K562 (cell line): ENCODE data around the gene SV2C. TPM values are rescaled to one million over a fixed set of nuclear protein-coding genes. Genes with fewer than 3 reads are reported as not detected.

Source experiments
- BCOR ChIP-seq: fragments of 450-650 bp; IDR thresholded peaks from 2 replicates; pipeline ENCODE4 v1.6.1; 2016
- HIVEP1 ChIP-seq: fragments of 250-450 bp; sonication (Bioruptor Pico); IDR thresholded peaks from 2 replicates; pipeline ENCODE4 v1.4.0; 2020; ENCODE audit warnings: mild to moderate bottlenecking
- MAZ ChIP-seq, 2 experiments: fragments of 450-650 bp in 1 of 2; sonication (generic) in 1 of 2; formaldehyde crosslinking; IDR thresholded peaks in 1 of 2; conservative IDR thresholded peaks in 1 of 2; 2 replicates each; pipeline versions ENCODE4 v1.4.0 to v1.5.0; 2020; ENCODE audit warnings: mild to moderate bottlenecking in 1 of 2, missing genetic modification reagents in 1 of 2
- NUFIP1 ChIP-seq: fragments of 450-650 bp; IDR thresholded peaks from 2 replicates; pipeline ENCODE4 v1.6.1; 2018; ENCODE audit not compliant: partially characterized antibody
- PCBP1 ChIP-seq: fragments of 200-400 bp; formaldehyde crosslinking; IDR thresholded peaks from 2 replicates; pipeline ENCODE4 v1.6.1; 2018; ENCODE audit warnings: mild to moderate bottlenecking, low read depth, low read length; ENCODE audit not compliant: poor library complexity, severe bottlenecking
- RERE ChIP-seq: sonication (generic); formaldehyde crosslinking; IDR thresholded peaks from 2 replicates; pipeline ENCODE4 v1.8.0; 2023; ENCODE audit warnings: missing genetic modification reagents, mild to moderate bottlenecking, borderline replicate concordance
- SOX6 ChIP-seq: fragments of 450-650 bp; IDR thresholded peaks from 2 replicates; pipeline ENCODE4 v1.6.1; 2014; ENCODE audit warnings: mild to moderate bottlenecking
- TAF15 ChIP-seq: fragments of 200-400 bp; formaldehyde crosslinking; IDR thresholded peaks from 2 replicates; pipeline ENCODE4 v1.6.1; 2017; ENCODE audit warnings: mild to moderate bottlenecking, low read depth, low read length, moderate library complexity
- TEAD4 ChIP-seq, 2 experiments: sonication (generic) in 1 of 2; formaldehyde crosslinking in 1 of 2; IDR thresholded peaks; 2 replicates each; pipeline versions ENCODE4 v1.6.1 to v1.8.0; 2012 to 2022; ENCODE audit warnings: borderline replicate concordance in 1 of 2, inconsistent platforms in 1 of 2, low read length in 1 of 2, mild to moderate bottlenecking in 1 of 2, missing genetic modification reagents in 1 of 2
- TRIM24 ChIP-seq, 2 experiments: fragments of 450-650 bp; IDR thresholded peaks; 2 replicates each; pipeline ENCODE4 v1.6.1; 2016
- ZNF184 ChIP-seq: sonication (generic); formaldehyde crosslinking; IDR thresholded peaks from 2 replicates; pipeline ENCODE4 v1.5.0; 2020; ENCODE audit warnings: missing genetic modification reagents
- ZNF239 ChIP-seq: fragments of 250-450 bp; sonication (Bioruptor Pico); IDR thresholded peaks from 2 replicates; pipeline ENCODE4 v1.4.0; 2020; ENCODE audit warnings: mild to moderate bottlenecking
- ZNF436 ChIP-seq: fragments of 250-450, 450-650 bp; sonication (Bioruptor Pico); formaldehyde crosslinking; IDR thresholded peaks from 2 replicates; pipeline ENCODE4 v1.7.0; 2020; ENCODE audit warnings: mild to moderate bottlenecking
- polyA plus RNA-seq, 8 experiments: library from polyadenylated mRNA; depleted of rRNA in 4 of 8; stranded (reverse) in 5 of 8; unstranded in 3 of 8; fragments of >200 nt; fragmentation: Nextera tagmentation in 2 of 8; fragmentation: Illumina TruSeq in 1 of 8; extraction: Ambion mirVana in 2 of 8; extraction: Trizol in 1 of 8; gene quantifications; 2 replicates each; pipeline versions ENCODE4 v1.2.1 to v1.2.3, GENCODE V29; 2011 to 2014; ENCODE audit warnings: inconsistent platforms in 1 of 8, missing spikeins in 1 of 8
- total RNA-seq, 7 experiments: library from RNA; depleted of rRNA in 6 of 7; stranded (reverse); fragments of >200 nt in 6 of 7; fragmentation: Illumina TruSeq in 2 of 7; extraction: Trizol in 2 of 7; gene quantifications; 2 replicates each; pipeline versions ENCODE4 v1.2.1 to v1.2.3, GENCODE V29; 2011 to 2021; ENCODE audit warnings: low replicate concordance in 1 of 7

Gene SV2C
- total and polyA plus RNA-seq, 9 of the 15 experiments (the other 6 are each of a cell fraction or from before 2014, with no cell fraction given) = 0.05 TPM; not detected in 8

GRCh38 chr5:76175821-76176403, 92.7 kb downstream of the SV2C start (continued):
- TF ChIP-seq MAZ (CRISPR knock-in tag; conservative IDR thresholded peaks at IDR 0.05 in 1 of 2, IDR thresholded peaks at IDR 0.05 in 1 of 2) (peak; percentile 55 to 86; a peak in 3 of 4 replicates), ZNF184 (CRISPR knock-in tag) (no peak), PCBP1 (no peak), TEAD4 (IDR thresholded peaks at IDR 0.05; ENCODE audit: low read length) (peak; percentile 87), TEAD4 (CRISPR knock-in tag; IDR thresholded peaks at IDR 0.05; ENCODE audit: borderline replicate concordance) (no peak), TAF15 (no peak), SOX6 (peak; percentile 91), BCOR (no peak), ZNF436 (CRISPR knock-in tag) (no peak), TRIM24 (IDR thresholded peaks at IDR 0.05) (peak; percentile 53 to 55), NUFIP1 (no peak), RERE (CRISPR knock-in tag) (no peak), ZNF239 (CRISPR knock-in tag) (no peak), HIVEP1 (CRISPR knock-in tag) (no peak)
